GM10248 (cell line): ENCODE results near the gene SLC46A2.

Source experiments
- CTCF ChIA-PET: fragments of 300-600 bp; sonication (Branson Sonifier 250); formaldehyde crosslinking; extraction: SDS; loops from one replicate; lab custom pipeline; 2021; ENCODE audit warnings: antibody characterized with exemption; lab: Yijun Ruan, JAX
- POLR2A ChIA-PET: fragments of 350-650 bp; sonication (Branson Sonifier 250); formaldehyde crosslinking; extraction: SDS; loops from one replicate; lab custom pipeline; 2020; ENCODE audit warnings: antibody characterized with exemption; lab: Yijun Ruan, JAX
- DNase-seq: peaks from one replicate; pipeline ENCODE4 v3.0.0; 2012; ENCODE audit errors: extremely low spot score
- CTCF ChIP-seq: IDR thresholded peaks from 2 replicates; pipeline ENCODE4 v1.5.1; 2012; ENCODE audit warnings: mild to moderate bottlenecking, low read depth; ENCODE audit errors: extremely low read depth, missing control alignments, control extremely low read depth

The SLC46A2 gene

GRCh38 chr9:112884721-112885120 is 6.0 kb downstream of the SLC46A2 start:
- ChIA-PET POLR2A (no interaction called here), CTCF (interaction anchor here (1.5 to 4.9 kb wide), 2 partner anchors 18 to 39 kb away, joined by 4 to 25 read pairs; no protein-coding TSS in a partner anchor)
- DNase-seq: no peak
- no peak for TF ChIP-seq CTCF

- ChIA-PET CTCF (interaction anchor here (1.4 to 4.9 kb wide), 3 partner anchors 19 to 39 kb away, joined by 3 to 25 read pairs (median 4); no protein-coding TSS in a partner anchor), POLR2A (no interaction called here)
- TF ChIP-seq CTCF: no peak
- DNase-seq: no peak
Observed at GRCh38 chr9:112884101-112884500, 6.6 kb downstream of the SLC46A2 start.

- no peak for TF ChIP-seq CTCF
- no peak for DNase-seq
- CTCF ChIA-PET: interaction anchor here (4.9 kb wide), 1 partner anchor 22 kb away, joined by 25 read pairs; no protein-coding TSS in a partner anchor
- POLR2A ChIA-PET: no interaction called here
Observed at GRCh38 chr9:112881331-112881730, 9.3 kb downstream of the SLC46A2 start.

- DNase-seq: no peak
Observed at GRCh38 chr9:112880650-112881049, 10.0 kb downstream of the SLC46A2 start.

GRCh38 chr9:112878752-112879151 is 11.9 kb downstream of the SLC46A2 start:
- POLR2A ChIA-PET: no interaction called here
- no peak for TF ChIP-seq CTCF

More at GRCh38 chr9:112880650-112881049, 10.0 kb downstream of the SLC46A2 start:
- POLR2A ChIA-PET: no interaction called here
- no peak for TF ChIP-seq CTCF
- CTCF ChIA-PET: no interaction called here

GRCh38 chr9:112873773-112874405 is 16.8 kb downstream of the SLC46A2 start:
- CTCF ChIA-PET: interaction anchor here (1.2 kb wide), 1 partner anchor 9 kb away, joined by 3 read pairs; no protein-coding TSS in a partner anchor
- POLR2A ChIA-PET: no interaction called here
- DNase-seq: no peak
- no peak for TF ChIP-seq CTCF

More at GRCh38 chr9:112878752-112879151, 11.9 kb downstream of the SLC46A2 start:
- CTCF ChIA-PET: interaction anchor here (1.4 kb wide), 1 partner anchor 24 kb away, joined by 5 read pairs; no protein-coding TSS in a partner anchor
- no peak for DNase-seq
